Activated T-cell treated with anti-CD3 and anti-CD28 coated beads, Interleukin-2, amount 50 U/mL, for 48 hours (primary cell): Measurements from ENCODE around the gene CEP78.

Experiments
- DNase-seq, 2 experiments: peaks; one replicate each; pipeline ENCODE4 v3.0.0-alpha.2; 2020

The CEP78 gene

DNA sequence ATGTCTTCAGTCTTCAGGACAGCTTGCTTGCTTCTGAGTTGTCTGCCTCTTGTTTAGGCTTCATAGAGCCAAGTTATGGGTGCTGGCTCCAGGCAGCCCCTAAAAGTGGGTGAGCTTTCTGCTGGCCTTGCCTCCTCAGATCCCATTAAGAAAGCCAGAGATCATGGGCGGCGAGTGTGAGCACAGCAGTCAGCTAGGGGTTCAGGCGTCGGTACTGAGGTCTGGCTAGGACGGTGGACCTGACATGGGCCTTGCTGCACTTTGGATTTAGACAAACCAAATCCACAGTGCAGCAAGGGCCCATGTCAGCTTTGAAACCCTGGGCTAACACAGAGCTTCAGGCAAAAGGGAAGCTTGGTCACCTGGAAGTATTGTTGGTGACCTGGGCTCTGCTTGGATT lies 78.7 kb downstream of the CEP78 start:
- peak; percentile 14 to 16 for DNase-seq

DNA sequence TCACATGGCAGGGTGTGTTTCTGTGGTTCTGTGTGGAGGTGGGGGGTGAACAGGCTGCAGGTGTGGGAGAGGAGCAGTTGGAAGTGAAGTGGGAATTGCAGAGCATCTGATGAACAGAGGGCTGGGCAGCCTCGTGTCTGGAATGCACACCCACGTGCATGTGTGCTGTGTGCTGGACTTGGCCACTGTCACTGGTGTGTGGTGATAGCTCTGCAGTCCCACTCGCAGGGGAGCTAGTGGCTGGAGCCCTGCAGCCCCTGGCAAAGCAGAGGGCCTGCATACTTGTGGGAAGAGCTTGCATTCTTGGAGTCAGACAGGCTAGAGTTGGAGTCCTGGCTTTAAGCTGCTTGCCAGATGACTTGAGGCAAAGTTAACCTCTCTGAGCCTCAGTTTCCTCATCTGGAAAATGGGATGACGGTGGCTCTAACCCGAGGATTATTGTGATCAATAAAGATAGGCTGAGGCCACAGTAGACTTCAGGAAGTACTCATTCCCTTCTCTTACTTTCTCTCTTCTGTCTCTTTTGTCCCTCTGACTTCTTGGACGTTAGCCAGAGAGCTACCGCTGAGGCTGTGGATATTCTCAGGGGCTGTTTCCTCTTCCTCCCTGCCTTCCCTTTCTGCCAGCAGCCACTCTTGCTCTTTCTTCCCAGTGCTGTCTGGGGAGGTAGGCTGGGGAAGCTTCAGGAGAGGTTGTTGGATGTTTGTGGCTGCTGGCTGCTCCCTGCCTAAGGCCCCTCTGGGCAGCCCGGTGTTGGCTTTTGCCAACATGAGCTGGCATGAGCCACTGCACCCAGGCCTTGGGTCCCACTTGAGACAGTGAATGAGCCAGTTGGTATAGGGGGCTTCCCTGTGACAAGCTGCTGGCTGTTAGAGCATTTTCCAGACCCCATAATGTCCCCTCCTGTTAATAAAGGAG lies 79.3 kb downstream of the CEP78 start:
- peak in 1 of 2 experiments; percentile 14 for DNase-seq

- peak in 1 of 2 experiments; percentile 11 for DNase-seq
Observed at GRCh38 chr9:78316166-78316892, 80.5 kb downstream of the CEP78 start.

DNA sequence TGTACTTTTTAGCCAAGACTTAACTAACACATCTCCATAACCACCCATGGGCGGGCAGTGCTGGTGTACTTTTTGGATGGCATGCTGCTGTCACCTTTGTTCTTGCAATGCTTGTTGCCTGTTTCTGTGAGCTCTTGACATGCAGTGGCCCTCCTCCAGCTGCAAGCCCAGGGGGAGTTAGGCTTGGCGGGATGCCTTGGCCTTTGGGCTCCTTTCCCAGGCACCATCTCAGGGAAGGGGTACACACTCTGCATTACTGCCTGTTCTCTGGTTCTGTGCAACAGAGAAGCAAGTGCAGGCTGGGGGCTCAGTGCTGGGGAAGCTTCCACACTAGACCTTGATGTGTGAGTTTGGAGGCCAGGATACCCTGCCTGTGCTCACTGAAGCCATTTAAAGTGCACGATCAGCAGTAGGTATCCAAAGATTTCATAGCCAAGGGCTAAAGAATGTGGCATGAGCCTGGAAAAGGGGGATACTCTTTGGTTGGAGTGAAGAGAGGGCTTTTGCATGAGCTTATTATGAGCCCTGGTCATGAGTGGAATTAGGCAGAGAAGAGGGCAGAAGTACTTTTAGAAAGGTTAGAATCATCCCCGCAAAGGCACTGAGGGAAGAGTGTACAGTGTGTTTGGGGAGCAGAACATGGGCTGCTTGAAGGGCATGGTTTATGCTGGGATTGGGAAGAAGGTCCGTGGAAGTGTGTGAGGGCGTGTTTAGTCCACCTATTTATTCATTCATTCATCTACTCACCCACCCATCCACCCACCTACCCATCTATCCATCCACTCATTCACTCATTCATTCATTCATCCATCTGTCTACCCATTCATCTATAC lies 83.5 kb downstream of the CEP78 start:
- no peak for DNase-seq

DNA sequence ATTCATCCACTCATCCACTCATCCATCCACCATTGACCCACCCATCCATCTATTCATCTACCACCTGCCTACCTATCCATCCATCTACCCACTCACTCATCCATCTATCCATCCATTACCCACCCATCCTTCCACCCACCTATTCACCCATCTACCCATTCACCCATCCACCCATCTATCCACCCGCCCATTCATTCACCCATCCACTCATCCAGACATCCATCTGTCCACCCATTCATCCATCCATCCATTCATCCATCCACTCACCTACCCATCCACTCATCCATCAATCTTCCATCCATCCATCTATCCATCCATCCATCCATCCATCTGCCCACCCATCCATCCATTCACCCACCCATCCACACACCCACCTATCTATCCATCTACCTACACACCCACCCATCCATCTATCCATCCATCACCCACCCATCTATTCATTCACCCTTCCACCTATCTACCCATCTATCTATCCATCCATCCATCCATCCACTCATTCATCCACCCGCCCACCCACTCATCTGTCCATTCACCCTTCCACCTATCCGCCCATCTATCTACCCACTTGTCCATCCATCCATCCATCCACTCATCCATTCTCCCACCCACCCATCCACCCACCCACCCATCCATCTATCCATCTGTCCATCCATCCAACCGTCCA lies 84.3 kb downstream of the CEP78 start:
- no peak for DNase-seq

- no peak for DNase-seq
Observed at GRCh38 chr9:78320875-78321496, 85.1 kb downstream of the CEP78 start.

GRCh38 chr9:78321505-78321904 lies 85.6 kb downstream of the CEP78 start:
- no peak for DNase-seq

GRCh38 chr9:78324068-78324650 lies 88.3 kb downstream of the CEP78 start:
- DNase-seq = no peak

GRCh38 chr9:78324682-78325081 lies 88.8 kb downstream of the CEP78 start:
- DNase-seq = no peak

- no peak for DNase-seq
Observed at GRCh38 chr9:78325343-78325742, 89.5 kb downstream of the CEP78 start.

- no peak for DNase-seq
Observed at GRCh38 chr9:78325846-78326360, 90.0 kb downstream of the CEP78 start.

DNA sequence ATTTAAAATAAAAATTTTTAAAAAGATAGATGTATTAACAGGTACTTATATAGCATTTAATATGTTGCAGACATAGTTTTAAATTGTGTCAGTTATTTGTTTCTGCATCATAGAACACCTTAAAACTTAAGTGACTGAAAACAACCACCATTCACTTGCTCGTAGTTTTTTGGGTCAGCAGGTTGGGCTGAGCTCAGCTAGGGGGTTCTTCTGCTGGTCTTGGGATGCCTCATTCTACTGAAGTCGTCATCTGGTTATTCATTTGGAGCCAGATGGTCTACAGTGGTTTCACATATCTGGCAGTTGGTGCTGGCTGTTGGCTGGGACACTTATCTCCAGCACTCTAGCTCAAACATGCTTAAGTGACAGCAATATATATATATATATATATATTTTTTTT lies 90.7 kb downstream of the CEP78 start:
- DNase-seq = no peak
